ENCODE measurements around the gene TMEM200C.

TMEM200C gene

DNA sequence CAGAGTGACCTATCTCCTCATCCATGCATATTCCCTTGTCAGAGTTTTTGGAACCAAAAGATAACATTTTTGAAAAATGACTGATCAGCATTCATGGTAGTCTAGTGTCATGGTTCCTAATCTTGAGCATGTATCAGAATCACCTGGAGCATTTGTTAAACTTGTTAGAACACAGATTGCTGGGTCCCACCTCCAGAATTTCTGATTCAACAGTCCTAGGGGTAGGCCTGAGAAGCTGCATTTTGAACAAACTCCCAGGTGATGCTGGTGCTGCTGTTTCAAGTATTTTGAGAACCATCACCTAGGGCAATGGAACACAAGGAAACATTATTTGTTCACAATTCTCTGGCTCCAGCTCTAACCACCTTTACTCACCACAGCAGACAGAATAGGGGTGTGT lies 21.0 kb downstream of the TMEM200C start:
- Histone ChIP-seq H3K36me3 (ENCODE audit: low read length) (no peaks in the 10 kb centered on the region), H3K4me3 (ENCODE audit: insufficient read depth, low read length, poor library complexity, severe bottlenecking) (no peak overlapping the region), H3K79me2 (ENCODE audit: insufficient read depth, low read length) (no peaks in the 10 kb centered on the region), H3K27me3 (ENCODE audit: low read length) (no peaks in the 10 kb centered on the region), H3K9ac (ENCODE audit: low read length) (no peak overlapping the region), H4K20me1 (ENCODE audit: low read depth, low read length) (no peaks in the 10 kb centered on the region), H3K27ac (ENCODE audit: low read depth, low read length) (no peak overlapping the region), H3K4me2 (ENCODE audit: low read depth, low read length, poor library complexity, severe bottlenecking) (no peak overlapping the region), H3K9me2 (replicated peaks; ENCODE audit: insufficient read depth, low read length) (no peaks in the 10 kb centered on the region), H3F3A (ENCODE audit: insufficient read depth) (no peaks in the 10 kb centered on the region), H2AFZ (ENCODE audit: low read depth, low read length, severe bottlenecking) (no peak overlapping the region), H3K9me3 (ENCODE audit: insufficient read depth, low read length) (no peaks in the 10 kb centered on the region)
- TF ChIP-seq, protein P1, sequence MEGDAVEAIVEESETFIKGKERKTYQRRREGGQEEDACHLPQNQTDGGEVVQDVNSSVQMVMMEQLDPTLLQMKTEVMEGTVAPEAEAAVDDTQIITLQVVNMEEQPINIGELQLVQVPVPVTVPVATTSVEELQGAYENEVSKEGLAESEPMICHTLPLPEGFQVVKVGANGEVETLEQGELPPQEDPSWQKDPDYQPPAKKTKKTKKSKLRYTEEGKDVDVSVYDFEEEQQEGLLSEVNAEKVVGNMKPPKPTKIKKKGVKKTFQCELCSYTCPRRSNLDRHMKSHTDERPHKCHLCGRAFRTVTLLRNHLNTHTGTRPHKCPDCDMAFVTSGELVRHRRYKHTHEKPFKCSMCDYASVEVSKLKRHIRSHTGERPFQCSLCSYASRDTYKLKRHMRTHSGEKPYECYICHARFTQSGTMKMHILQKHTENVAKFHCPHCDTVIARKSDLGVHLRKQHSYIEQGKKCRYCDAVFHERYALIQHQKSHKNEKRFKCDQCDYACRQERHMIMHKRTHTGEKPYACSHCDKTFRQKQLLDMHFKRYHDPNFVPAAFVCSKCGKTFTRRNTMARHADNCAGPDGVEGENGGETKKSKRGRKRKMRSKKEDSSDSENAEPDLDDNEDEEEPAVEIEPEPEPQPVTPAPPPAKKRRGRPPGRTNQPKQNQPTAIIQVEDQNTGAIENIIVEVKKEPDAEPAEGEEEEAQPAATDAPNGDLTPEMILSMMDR (IDR thresholded peaks at IDR 0.05; ENCODE audit: insufficient read depth, low read length, poor library complexity, severe bottlenecking): no peak
- no peak for TF ChIP-seq EZH2phosphoT487 (conservative IDR thresholded peaks at IDR 0.05; ENCODE audit: low read length)

DNA sequence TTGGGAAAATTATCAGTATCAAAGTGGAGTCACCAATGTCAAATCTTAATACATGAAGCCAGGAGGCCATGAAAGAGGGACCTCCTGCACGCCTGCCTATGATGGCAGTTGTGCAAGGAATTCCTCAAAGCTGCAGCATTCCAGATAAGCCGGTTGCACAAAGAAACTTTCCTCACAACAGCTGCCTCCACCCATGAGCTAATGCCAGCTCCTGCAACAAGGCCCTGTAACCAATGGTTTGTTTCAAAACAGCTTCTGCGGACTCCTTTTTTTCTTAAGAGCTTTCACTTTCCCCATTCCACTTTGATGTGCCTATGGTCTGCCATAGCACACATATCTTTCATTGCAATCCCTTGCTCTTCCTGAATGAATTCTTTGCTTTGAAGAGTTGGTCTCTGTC lies 22.4 kb downstream of the TMEM200C start:
- H2AFZ ChIP-seq (ENCODE audit: low read depth, low read length, severe bottlenecking): no peak overlapping the region
- H3K36me3 ChIP-seq (ENCODE audit: low read length): no peaks in the 10 kb centered on the region
- H3K9ac ChIP-seq (ENCODE audit: low read length): no peak overlapping the region
- no peak for TF ChIP-seq EZH2phosphoT487 (conservative IDR thresholded peaks at IDR 0.05; ENCODE audit: low read length)
- TF ChIP-seq, protein P1 (IDR thresholded peaks at IDR 0.05; ENCODE audit: insufficient read depth, low read length, poor library complexity, severe bottlenecking): no peak
- no peak overlapping the region for H3K27ac ChIP-seq (ENCODE audit: low read depth, low read length)
- H3K79me2 ChIP-seq (ENCODE audit: insufficient read depth, low read length): no peaks in the 10 kb centered on the region
- no peaks in the 10 kb centered on the region for H3K27me3 ChIP-seq (ENCODE audit: low read length)
- H4K20me1 ChIP-seq (ENCODE audit: low read depth, low read length): no peaks in the 10 kb centered on the region
- no peaks in the 10 kb centered on the region for H3K9me2 ChIP-seq (replicated peaks; ENCODE audit: insufficient read depth, low read length)
- no peaks in the 10 kb centered on the region for H3F3A ChIP-seq (ENCODE audit: insufficient read depth)
- H3K9me3 ChIP-seq (ENCODE audit: insufficient read depth, low read length): no peaks in the 10 kb centered on the region
- H3K4me3 ChIP-seq (ENCODE audit: insufficient read depth, low read length, poor library complexity, severe bottlenecking): no peak overlapping the region
- no peak overlapping the region for H3K4me2 ChIP-seq (ENCODE audit: low read depth, low read length, poor library complexity, severe bottlenecking)

GRCh38 chr18:5871426-5871825 lies 23.9 kb downstream of the TMEM200C start:
- no peak for TF ChIP-seq EZH2phosphoT487 (conservative IDR thresholded peaks at IDR 0.05; ENCODE audit: low read length)
- TF ChIP-seq, protein P1 (IDR thresholded peaks at IDR 0.05; ENCODE audit: insufficient read depth, low read length, poor library complexity, severe bottlenecking): no peak
- Histone ChIP-seq H3K9ac (ENCODE audit: low read length) (no peak overlapping the region), H3K4me2 (ENCODE audit: low read depth, low read length, poor library complexity, severe bottlenecking) (no peak overlapping the region)

More at GRCh38 chr18:5871426-5871825, 23.9 kb downstream of the TMEM200C start:
- Histone ChIP-seq H3K27ac (ENCODE audit: low read depth, low read length) (no peak overlapping the region), H2AFZ (ENCODE audit: low read depth, low read length, severe bottlenecking) (no peak overlapping the region), H3K9me3 (ENCODE audit: insufficient read depth, low read length) (no peaks in the 10 kb centered on the region), H3K9me2 (replicated peaks; ENCODE audit: insufficient read depth, low read length) (no peaks in the 10 kb centered on the region), H3K27me3 (ENCODE audit: low read length) (no peaks in the 10 kb centered on the region), H3K36me3 (ENCODE audit: low read length) (no peaks in the 10 kb centered on the region), H3F3A (ENCODE audit: insufficient read depth) (no peaks in the 10 kb centered on the region), H4K20me1 (ENCODE audit: low read depth, low read length) (no peaks in the 10 kb centered on the region), H3K4me3 (ENCODE audit: insufficient read depth, low read length, poor library complexity, severe bottlenecking) (no peak overlapping the region), H3K79me2 (ENCODE audit: insufficient read depth, low read length) (no peaks in the 10 kb centered on the region)
